H1 (cell line): Measurements from ENCODE around the gene IL13. TPM values are rescaled to one million over a fixed set of nuclear protein-coding genes. Genes with fewer than 3 reads are reported as not detected.

Source experiments
- CTCF ChIA-PET: fragments of 300-600 bp; sonication (Branson Sonifier 250); formaldehyde crosslinking; loops from one replicate; lab custom pipeline; 2021; ENCODE audit not compliant: partially characterized antibody; lab: Charles Lee
- POLR2A ChIA-PET: fragments of 300-600 bp; sonication (Branson Sonifier 250); formaldehyde crosslinking; loops from one replicate; lab custom pipeline; 2021; ENCODE audit warnings: inconsistent platforms; ENCODE audit not compliant: partially characterized antibody; lab: Charles Lee
- DNase-seq, 2 experiments: peaks; one replicate each; pipeline versions ENCODE4 v3.0.0 to v3.0.0-alpha.2; 2010 to 2022; ENCODE audit warnings: low spot score in 2 of 2, low read depth in 1 of 2, mixed read lengths in 1 of 2
- FAIRE-seq: peaks from 2 replicates; lab custom pipeline; 2011; peaks lifted over from hg19 to GRCh38; lab: Jason Lieb, UNC
- H2AFZ ChIP-seq: 2 replicates; pipeline ENCODE4 v1.8.1; 2012; ENCODE audit warnings: low read length, inconsistent platforms
- H2AK5ac ChIP-seq: 2 replicates; pipeline ENCODE4 v1.6.1; 2013; ENCODE audit warnings: low read depth, low read length
- H2BK120ac ChIP-seq: replicated peaks from 2 replicates; pipeline ENCODE3; 2013; ENCODE audit warnings: low read depth, low read length, inconsistent platforms
- H2BK12ac ChIP-seq: 2 replicates; pipeline ENCODE4 v1.6.1; 2013; ENCODE audit warnings: low read depth, low read length
- H2BK15ac ChIP-seq: 2 replicates; pipeline ENCODE4 v1.6.1; 2013; ENCODE audit warnings: low read length
- H2BK20ac ChIP-seq: 2 replicates; pipeline ENCODE4 v1.6.1; 2013; ENCODE audit warnings: low read length
- H2BK5ac ChIP-seq: 2 replicates; pipeline ENCODE4 v1.6.1; 2013; ENCODE audit warnings: low read depth, low read length
- H3K14ac ChIP-seq: 2 replicates; pipeline ENCODE4 v1.6.1; 2013; ENCODE audit warnings: inconsistent platforms; ENCODE audit not compliant: insufficient read length
- H3K18ac ChIP-seq: 2 replicates; pipeline ENCODE4 v1.6.1; 2013; ENCODE audit warnings: low read length; ENCODE audit errors: extremely low read depth
- H3K23ac ChIP-seq: 2 replicates; pipeline ENCODE4 v1.6.1; 2013; ENCODE audit warnings: inconsistent platforms; ENCODE audit not compliant: insufficient read length
- H3K23me2 ChIP-seq: 2 replicates; pipeline ENCODE4 v1.6.1; 2013; ENCODE audit warnings: low read depth, low read length
- H3K27ac ChIP-seq: 2 replicates; pipeline ENCODE4 v1.6.1; 2011; ENCODE audit warnings: low read depth, low read length, inconsistent platforms
- H3K27me3 ChIP-seq, 4 experiments: replicated peaks in 1 of 4; 1 replicate in 1 of 4; 2 replicates in 3 of 4; pipeline versions ENCODE4 v1.6.1 to v1.8.1; 2011 to 2013; ENCODE audit warnings: low read length in 3 of 4, mild to moderate bottlenecking in 3 of 4, inconsistent platforms in 2 of 4, mixed read lengths in 2 of 4, moderate library complexity in 1 of 4; ENCODE audit not compliant: control insufficient read depth in 3 of 4, insufficient read depth in 3 of 4; ENCODE audit errors: extremely low read depth in 1 of 4
- H3K36me3 ChIP-seq, 4 experiments: 2 replicates each; pipeline versions ENCODE4 v1.6.1 to v1.8.1; 2011 to 2013; ENCODE audit warnings: mild to moderate bottlenecking in 4 of 4, low read length in 3 of 4, moderate library complexity in 2 of 4, control low read depth in 1 of 4, inconsistent platforms in 1 of 4; ENCODE audit not compliant: insufficient read depth in 4 of 4, control insufficient read depth in 2 of 4
- H3K4ac ChIP-seq: replicated peaks from 2 replicates; pipeline ENCODE3; 2013; ENCODE audit warnings: low read length, low read depth, mixed read lengths, inconsistent platforms; ENCODE audit not compliant: insufficient read length
- H3K4me1 ChIP-seq, 4 experiments: replicated peaks in 1 of 4; 1 replicate in 1 of 4; 2 replicates in 3 of 4; pipeline versions ENCODE4 v1.6.1 to v1.8.1; 2011 to 2013; ENCODE audit warnings: low read length in 3 of 4, inconsistent platforms in 2 of 4, mixed read lengths in 1 of 4; ENCODE audit not compliant: insufficient read depth in 4 of 4, control insufficient read depth in 3 of 4
- H3K4me2 ChIP-seq, 2 experiments: 2 replicates each; pipeline versions ENCODE4 v1.6.1 to v1.8.1; 2011 to 2013; ENCODE audit warnings: low read depth in 2 of 2, low read length in 2 of 2, control low read depth in 1 of 2, inconsistent platforms in 1 of 2, mild to moderate bottlenecking in 1 of 2; ENCODE audit not compliant: insufficient read depth in 1 of 2
- H3K4me3 ChIP-seq, 4 experiments: fragments of 200-600, 300-600 bp in 1 of 4; sonication (generic), shearing (Covaris generic), sonication (Bioruptor Twin) in 1 of 4; 2 replicates each; pipeline versions ENCODE4 v1.5.1 to v1.8.1; 2011 to 2016; ENCODE audit warnings: low read length in 4 of 4, low read depth in 3 of 4, control low read depth in 2 of 4, inconsistent platforms in 2 of 4, mild to moderate bottlenecking in 2 of 4, mixed read lengths in 1 of 4, moderate library complexity in 1 of 4; ENCODE audit not compliant: insufficient read depth in 2 of 4; ENCODE audit errors: extremely low read depth in 1 of 4
- H3K56ac ChIP-seq: replicated peaks from 2 replicates; pipeline ENCODE3; 2013; ENCODE audit warnings: low read depth, mild to moderate bottlenecking, mixed read lengths, low read length, inconsistent platforms; ENCODE audit not compliant: insufficient read length
- H3K79me1 ChIP-seq: 2 replicates; pipeline ENCODE4 v1.6.1; 2013; ENCODE audit warnings: low read depth, low read length, control low read depth
- H3K79me2 ChIP-seq, 2 experiments: 2 replicates each; pipeline versions ENCODE4 v1.6.1 to v1.8.1; 2012 to 2013; ENCODE audit warnings: low read length in 2 of 2, mild to moderate bottlenecking in 2 of 2, inconsistent platforms in 1 of 2; ENCODE audit not compliant: insufficient read depth in 2 of 2, control insufficient read depth in 1 of 2
- H3K9ac ChIP-seq, 4 experiments: replicated peaks in 1 of 4; 1 replicate in 1 of 4; 2 replicates in 3 of 4; pipeline versions ENCODE4 v1.6.1 to v1.8.1; 2011 to 2013; ENCODE audit warnings: low read depth in 3 of 4, low read length in 3 of 4, control low read depth in 2 of 4, mild to moderate bottlenecking in 2 of 4, moderate library complexity in 2 of 4, inconsistent platforms in 1 of 4; ENCODE audit errors: extremely low read depth in 1 of 4
- H3K9me3 ChIP-seq, 2 experiments: 2 replicates each; pipeline versions ENCODE4 v1.6.1 to v1.8.1; 2012 to 2013; ENCODE audit warnings: mild to moderate bottlenecking in 2 of 2, moderate library complexity in 2 of 2, control low read depth in 1 of 2, inconsistent platforms in 1 of 2, low read depth in 1 of 2, low read length in 1 of 2, mixed read lengths in 1 of 2; ENCODE audit not compliant: insufficient read depth in 2 of 2
- H4K20me1 ChIP-seq, 2 experiments: replicated peaks in 1 of 2; 2 replicates each; pipeline versions ENCODE3 to v1.8.1; 2011 to 2013; ENCODE audit warnings: inconsistent platforms in 2 of 2, low read length in 2 of 2, mild to moderate bottlenecking in 1 of 2; ENCODE audit not compliant: insufficient read depth in 2 of 2, control insufficient read depth in 1 of 2
- H4K5ac ChIP-seq: 2 replicates; pipeline ENCODE4 v1.6.1; 2013; ENCODE audit warnings: low read length, low read depth, mixed read lengths, inconsistent platforms; ENCODE audit not compliant: insufficient read length
- H4K8ac ChIP-seq: 2 replicates; pipeline ENCODE4 v1.8.0; 2013; ENCODE audit warnings: mild to moderate bottlenecking, moderate library complexity, low read length, inconsistent platforms; ENCODE audit not compliant: insufficient read depth; ENCODE audit errors: extremely low read depth
- H4K91ac ChIP-seq: replicated peaks from 2 replicates; pipeline ENCODE3; 2013; ENCODE audit warnings: low read length, mixed read lengths, inconsistent platforms; ENCODE audit not compliant: insufficient read length
- CTBP2 ChIP-seq: IDR thresholded peaks from 2 replicates; pipeline ENCODE4 v1.7.0; 2011; ENCODE audit warnings: borderline replicate concordance, mild to moderate bottlenecking, moderate library complexity, mixed read lengths, low read length; ENCODE audit not compliant: insufficient read depth, insufficient read length
- EZH2 ChIP-seq: fragments of 200-600 bp; sonication (generic); IDR thresholded peaks from 2 replicates; pipeline ENCODE4 v1.7.1; 2012; ENCODE audit warnings: low read depth, mild to moderate bottlenecking, moderate library complexity, low read length, inconsistent platforms; ENCODE audit not compliant: severe bottlenecking
- JUN ChIP-seq: IDR thresholded peaks from 2 replicates; pipeline ENCODE4 v1.6.1; 2011; ENCODE audit warnings: low read depth, mild to moderate bottlenecking, improper control_type of control experiment, low read length
- RAD21 ChIP-seq, 2 experiments: IDR thresholded peaks in 1 of 2; conservative IDR thresholded peaks in 1 of 2; 2 replicates each; pipeline ENCODE4 v1.6.1; 2011; ENCODE audit warnings: low read depth in 2 of 2, low read length in 2 of 2, improper control_type of control experiment in 1 of 2, inconsistent platforms in 1 of 2, mild to moderate bottlenecking in 1 of 2, moderate library complexity in 1 of 2
- TBP ChIP-seq: IDR thresholded peaks from 2 replicates; pipeline ENCODE4 v1.6.1; 2011; ENCODE audit warnings: low read depth, low read length, improper control_type of control experiment
- WGBS, 2 experiments: shearing (Covaris generic) in 1 of 2; methylation state at CpG; one replicate each; pipeline versions ENCODE4 v1.1.6 to v1.1.7; 2013 to 2015; ENCODE audit warnings: low lambda C conversion rate in 2 of 2, mixed read lengths in 2 of 2, inconsistent platforms in 1 of 2, low coverage in 1 of 2, missing lambda C conversion rate in 1 of 2; ENCODE audit not compliant: insufficient replicate concordance in 2 of 2, insufficient coverage in 1 of 2, insufficient read length in 1 of 2; ENCODE audit errors: extremely low coverage in 1 of 2, missing lambda C conversion rate in 1 of 2; 5-methylcytosine and 5-hydroxymethylcytosine counted together
- polyA plus RNA-seq, 7 experiments: library from polyadenylated mRNA; depleted of rRNA in 3 of 7; stranded (reverse) in 5 of 7; unstranded in 2 of 7; fragments of >200 nt in 5 of 7; fragments of 200-250 nt in 2 of 7; gene quantifications; 1 replicate in 5 of 7; 2 replicates in 1 of 7; 4 replicates in 1 of 7; pipeline versions ENCODE4 v1.2.1 to v1.2.3, GENCODE V29; 2011 to 2013; ENCODE audit warnings: missing spikeins in 2 of 7, mixed read lengths in 2 of 7
- total RNA-seq: library from RNA; stranded (reverse); fragmentation: NEBNext Ultra II Directional; extraction: Animal tissue kit (Norgen Biotek cat#: 25700); gene quantifications from 2 replicates; pipeline ENCODE4 v1.2.1, GENCODE V29; 2021
- TF ChIP-seq, protein P1 (sequence below): IDR thresholded peaks from 2 replicates; pipeline ENCODE4 v1.6.1; 2012; ENCODE audit warnings: low read length, inconsistent platforms

The IL13 gene
- total and polyA plus RNA-seq, 2 of the 8 experiments (the other 6 are each of a cell fraction or from before 2014, with no cell fraction given) = not detected

GRCh38 chr5:132663771-132664695 is 6.1 kb downstream of the IL13 start:
- DNase-seq (no peak), FAIRE-seq (no peak)
- H2AK5ac ChIP-seq = no peak overlapping the region
- no peaks in the 10 kb centered on the region; a peak in 2 of 7 replicates for H3K27me3 ChIP-seq
- no peak overlapping the region for H3K14ac ChIP-seq
- H3K9me3 ChIP-seq = no peaks in the 10 kb centered on the region
- ChIA-PET POLR2A (interaction anchor here (0.6 to 0.9 kb wide), 3 partner anchors 13 to 302 kb away, joined by 3 to 4 read pairs (median 3); no protein-coding TSS in a partner anchor), CTCF (interaction anchor here (0.8 to 1.0 kb wide), 2 partner anchors 11 to 14 kb away, joined by 4 read pairs; no protein-coding TSS in a partner anchor)
- no peaks in the 10 kb centered on the region for H3K79me2 ChIP-seq
- TF ChIP-seq RAD21 (IDR thresholded peaks at IDR 0.05 in 1 of 2, conservative IDR thresholded peaks at IDR 0.05 in 1 of 2; ENCODE audit: low read depth in 2 of 2, low read length in 2 of 2) (no peak), TBP (no peak), JUN (no peak), EZH2 (no peak), CTBP2 (no peak)
- TF ChIP-seq, protein P1, sequence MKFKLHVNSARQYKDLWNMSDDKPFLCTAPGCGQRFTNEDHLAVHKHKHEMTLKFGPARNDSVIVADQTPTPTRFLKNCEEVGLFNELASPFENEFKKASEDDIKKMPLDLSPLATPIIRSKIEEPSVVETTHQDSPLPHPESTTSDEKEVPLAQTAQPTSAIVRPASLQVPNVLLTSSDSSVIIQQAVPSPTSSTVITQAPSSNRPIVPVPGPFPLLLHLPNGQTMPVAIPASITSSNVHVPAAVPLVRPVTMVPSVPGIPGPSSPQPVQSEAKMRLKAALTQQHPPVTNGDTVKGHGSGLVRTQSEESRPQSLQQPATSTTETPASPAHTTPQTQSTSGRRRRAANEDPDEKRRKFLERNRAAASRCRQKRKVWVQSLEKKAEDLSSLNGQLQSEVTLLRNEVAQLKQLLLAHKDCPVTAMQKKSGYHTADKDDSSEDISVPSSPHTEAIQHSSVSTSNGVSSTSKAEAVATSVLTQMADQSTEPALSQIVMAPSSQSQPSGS = no peak
- no peaks in the 10 kb centered on the region for H3K23me2 ChIP-seq
- H3K36me3 ChIP-seq = no peaks in the 10 kb centered on the region
- H3K18ac ChIP-seq = no peak overlapping the region
- no peak overlapping the region for H3K4ac ChIP-seq
- WGBS, 2 experiments = 90% methylated on average over 13 of the region's 13 CpGs; no CpG with 5 or more reads in 1 of the 2 experiments
- no peak overlapping the region for H2BK20ac ChIP-seq
- no peak overlapping the region for H3K56ac ChIP-seq
- no peaks in the 10 kb centered on the region for H3K79me1 ChIP-seq
- no peak overlapping the region for H3K4me3 ChIP-seq
- H3K9ac ChIP-seq = no peak overlapping the region
- H4K20me1 ChIP-seq = no peaks in the 10 kb centered on the region
- H3K27ac ChIP-seq = no peak overlapping the region
- H2BK5ac ChIP-seq = no peak overlapping the region
- no peak overlapping the region for H2BK12ac ChIP-seq
- peaks cover 0 to 3% (median 0%) of the 10 kb centered on the region in 4 experiments; a peak in 1 of 7 replicates for H3K4me1 ChIP-seq
- no peak overlapping the region for H3K23ac ChIP-seq
- H3K4me2 ChIP-seq = no peak overlapping the region
- no peak overlapping the region for H4K5ac ChIP-seq
- peak overlapping the region; percentile 66; the same call in 1 of the 2 replicates for H2AFZ ChIP-seq
- H2BK120ac ChIP-seq = no peak overlapping the region
- no peak overlapping the region for H2BK15ac ChIP-seq
- H4K91ac ChIP-seq = no peak overlapping the region
- H4K8ac ChIP-seq = no peak overlapping the region
